GM18520 (cell line): Measurements from ENCODE around the gene BCL11B.

ENCODE experiments used
- ATAC-seq: cut with Tn5 transposase; IDR thresholded peaks from one replicate; pipeline ENCODE4 v1.9.1; 2021; ENCODE audit not compliant: unreplicated experiment

BCL11B gene

GRCh38 chr14:99123208-99123870 lies 148.7 kb downstream of the BCL11B start:
- no peak for ATAC-seq

- ATAC-seq = no peak
Observed at GRCh38 chr14:99122521-99123125, 149.4 kb downstream of the BCL11B start.

GRCh38 chr14:99121319-99121875 lies 150.6 kb downstream of the BCL11B start:
- ATAC-seq = no peak

- no peak for ATAC-seq
Observed at GRCh38 chr14:99120526-99121318, 151.3 kb downstream of the BCL11B start.

- no peak for ATAC-seq
Observed at GRCh38 chr14:99119554-99120525, 152.2 kb downstream of the BCL11B start.
